Glomerular visceral epithelial cell (primary cell): ENCODE data around the gene ASCL4.
"Not testable (repeated sequence)": the region's sequence is repeated elsewhere in the genome, so short reads cannot be mapped to it uniquely, and the experiment has no call there.

Source experiments
- DNase-seq: peaks from one replicate; pipeline ENCODE4 v3.0.0-alpha.2; 2016; ENCODE audit errors: extremely low spot score

The ASCL4 gene, protein sequence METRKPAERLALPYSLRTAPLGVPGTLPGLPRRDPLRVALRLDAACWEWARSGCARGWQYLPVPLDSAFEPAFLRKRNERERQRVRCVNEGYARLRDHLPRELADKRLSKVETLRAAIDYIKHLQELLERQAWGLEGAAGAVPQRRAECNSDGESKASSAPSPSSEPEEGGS

DNA sequence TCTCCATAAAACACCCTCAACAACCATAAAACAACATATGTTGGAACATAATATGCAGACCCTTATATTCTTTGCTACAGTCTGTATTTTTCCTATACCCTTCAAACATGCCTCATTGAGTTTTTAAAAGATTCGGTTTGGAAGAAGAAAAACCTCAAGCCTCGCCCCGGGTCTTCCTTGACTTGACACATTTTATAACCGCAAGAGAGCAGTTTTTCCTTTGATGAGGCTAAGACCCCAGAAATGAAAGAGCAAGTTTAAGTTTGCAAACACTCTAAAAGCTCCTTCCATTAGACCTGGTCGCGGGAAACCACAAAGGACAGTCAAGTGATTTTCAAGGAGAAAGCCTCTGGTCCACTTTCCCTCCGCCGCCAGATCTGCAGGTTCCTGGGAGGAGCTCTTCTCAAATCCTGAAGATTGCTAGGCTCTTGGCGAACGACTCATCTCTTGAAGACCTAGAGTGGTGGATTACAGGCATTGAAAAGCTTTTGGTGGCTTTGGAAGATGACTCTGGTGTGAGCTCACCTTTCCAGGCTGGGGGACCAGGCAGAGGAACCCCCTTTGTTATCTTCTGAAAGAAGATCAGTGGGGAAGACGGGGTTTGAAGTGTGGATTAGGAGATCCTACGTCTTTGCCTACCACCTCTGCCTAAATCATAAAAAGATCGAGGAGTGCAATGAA, at the start of gene ASCL4:
ASCL4 (plus strand) TSS at position 356 of the 681 bp plus-strand sequence. CDS start 515 bp downstream, outside the sequence.
- no peak for DNase-seq

DNA sequence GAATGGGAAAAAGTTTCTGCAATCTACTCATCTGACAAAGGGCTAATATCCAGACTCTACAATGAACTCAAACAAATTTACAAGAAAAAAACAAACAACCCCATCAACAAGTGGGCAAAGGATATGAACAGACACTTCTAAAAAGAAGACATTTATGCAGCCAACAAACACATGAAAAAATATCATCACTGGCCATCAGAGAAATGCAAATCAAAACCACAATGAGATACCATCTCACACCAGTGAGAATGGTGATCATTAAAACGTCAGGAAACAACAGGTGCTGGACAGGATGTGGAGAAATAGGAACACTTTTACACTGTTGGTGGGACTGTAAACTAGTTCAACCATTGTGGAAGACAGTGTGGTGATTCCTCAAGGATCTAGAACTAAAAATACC, 47.2 kb upstream of the ASCL4 start:
- not testable (repeated sequence) for DNase-seq

DNA sequence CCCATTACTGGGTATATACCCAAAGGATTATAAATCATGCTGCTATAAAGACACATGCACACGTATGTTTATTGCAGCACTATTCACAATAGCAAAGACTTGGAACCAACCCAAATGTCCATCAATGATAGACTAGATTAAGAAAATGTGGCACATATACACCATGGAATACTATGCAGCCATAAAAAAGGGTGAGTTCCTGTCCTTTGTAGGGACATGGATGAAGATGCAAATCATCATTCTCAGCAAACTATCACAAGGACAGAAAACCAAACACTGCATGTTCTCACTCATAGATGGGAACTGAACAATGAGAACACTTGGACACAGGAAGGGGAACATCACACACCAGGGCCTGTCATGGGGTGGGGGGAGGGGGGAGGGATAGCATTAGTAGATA, 46.8 kb upstream of the ASCL4 start:
- not testable (repeated sequence) for DNase-seq

DNA sequence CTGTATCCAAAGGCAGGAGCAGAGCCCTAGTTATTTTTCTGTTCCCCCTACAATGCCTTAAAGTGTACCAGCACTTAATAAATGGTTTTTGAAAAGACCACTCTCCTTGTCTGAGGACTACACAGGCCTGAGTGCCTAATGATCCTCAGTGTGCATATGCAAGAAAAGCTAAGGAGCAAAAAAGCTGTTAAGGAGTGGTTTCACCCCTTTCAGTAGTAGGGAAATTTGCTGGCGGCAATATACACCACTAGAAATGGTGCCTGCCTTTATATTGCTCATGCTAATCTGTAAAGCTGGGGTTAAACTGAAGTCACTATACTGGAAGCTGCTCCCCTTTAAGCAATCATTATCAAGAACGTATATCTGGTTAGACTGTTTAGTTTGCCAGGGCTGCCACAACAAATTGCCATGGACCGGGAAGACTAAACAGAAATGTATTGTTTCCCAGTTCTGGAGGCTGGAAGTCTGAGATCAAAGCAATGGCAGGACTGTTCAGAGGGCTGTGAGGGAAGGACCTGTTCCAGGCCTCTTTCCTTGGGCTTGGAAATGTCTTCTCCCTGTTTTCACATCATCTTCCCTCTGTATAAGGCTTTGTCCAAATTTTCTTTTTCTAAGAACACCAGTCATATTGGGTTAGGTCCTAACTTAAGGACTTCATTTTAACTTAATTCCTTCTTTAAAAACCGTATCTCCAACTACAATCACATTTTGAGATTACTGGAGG, 43.7 kb upstream of the ASCL4 start:
- no peak for DNase-seq

DNA sequence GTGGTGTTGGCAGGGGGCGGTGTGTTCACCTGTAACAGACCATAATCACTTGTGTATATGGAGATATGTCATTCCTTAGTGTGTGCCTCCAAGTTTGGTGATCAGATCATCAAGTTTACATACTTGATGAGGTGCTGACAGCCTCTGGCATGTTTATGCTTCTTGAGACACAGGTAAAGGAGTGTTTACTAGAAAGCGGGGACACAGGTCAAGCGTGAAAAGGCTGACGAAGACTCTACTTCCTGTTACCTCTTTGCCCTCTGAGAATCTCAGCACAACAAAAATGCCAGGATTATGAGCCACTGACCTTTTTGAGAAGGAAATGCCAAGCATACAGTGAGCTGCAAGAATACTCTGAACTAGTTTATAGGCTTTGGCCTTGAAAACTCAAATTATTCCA, 43.1 kb upstream of the ASCL4 start:
- DNase-seq = peak; percentile 14

DNA sequence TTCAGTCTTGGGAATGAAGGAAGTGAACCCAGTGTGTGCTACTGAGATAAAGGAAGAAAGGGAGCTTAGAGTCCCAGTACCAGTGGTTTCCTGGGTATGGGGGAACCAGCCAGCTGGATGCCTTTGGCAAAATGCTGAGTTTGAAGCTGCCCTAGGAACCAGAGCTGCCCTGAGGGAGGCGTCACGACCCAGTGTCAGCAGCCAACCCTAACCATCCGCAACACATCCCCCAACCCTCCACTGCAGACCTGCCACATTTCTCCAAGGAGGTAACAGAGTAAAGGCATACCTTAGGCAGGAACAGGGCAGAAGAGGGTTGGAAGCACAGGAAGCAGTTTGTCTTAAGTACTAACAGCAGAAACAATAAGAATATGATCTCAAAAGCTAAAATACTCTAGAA, 42.1 kb upstream of the ASCL4 start:
- no peak for DNase-seq

DNA sequence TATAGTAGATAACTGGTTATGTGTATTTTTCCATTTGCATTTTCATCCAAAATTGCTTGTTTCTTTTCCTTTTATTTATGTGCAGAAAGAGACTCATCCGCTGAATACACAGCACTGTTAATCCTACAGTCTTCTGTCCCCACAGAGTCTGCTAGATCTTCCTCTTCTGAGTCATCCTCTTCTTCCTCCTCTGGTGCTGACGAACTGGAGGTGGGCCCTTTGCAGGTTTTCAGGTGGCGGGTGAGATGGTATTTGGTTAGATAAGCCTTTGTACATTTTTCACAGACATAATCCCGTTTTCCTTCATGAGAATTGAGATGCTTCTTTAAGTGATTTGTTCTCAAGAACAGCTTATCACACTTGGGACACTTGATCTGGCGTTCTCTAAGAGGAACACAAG, 40.4 kb upstream of the ASCL4 start:
- DNase-seq = no peak

DNA sequence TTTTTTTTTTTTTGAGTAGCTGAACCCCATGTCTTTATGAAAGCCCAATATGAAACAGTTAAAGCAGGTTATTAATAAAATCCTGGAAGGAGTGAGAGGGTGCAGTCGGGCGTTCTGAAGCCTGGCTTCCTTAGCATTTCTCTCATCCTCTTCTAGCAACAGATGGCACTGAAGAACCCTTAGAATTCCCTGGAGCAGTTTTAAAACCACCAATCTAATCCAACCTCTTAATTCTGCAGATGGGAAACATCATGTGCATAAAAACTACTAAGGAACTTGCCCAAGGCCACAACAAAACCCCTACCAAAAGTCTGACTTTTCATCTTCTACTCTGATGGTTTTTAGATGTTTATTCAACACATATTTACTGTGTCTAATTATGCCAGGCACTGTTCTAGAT, 38.7 kb upstream of the ASCL4 start:
- DNase-seq = no peak

DNA sequence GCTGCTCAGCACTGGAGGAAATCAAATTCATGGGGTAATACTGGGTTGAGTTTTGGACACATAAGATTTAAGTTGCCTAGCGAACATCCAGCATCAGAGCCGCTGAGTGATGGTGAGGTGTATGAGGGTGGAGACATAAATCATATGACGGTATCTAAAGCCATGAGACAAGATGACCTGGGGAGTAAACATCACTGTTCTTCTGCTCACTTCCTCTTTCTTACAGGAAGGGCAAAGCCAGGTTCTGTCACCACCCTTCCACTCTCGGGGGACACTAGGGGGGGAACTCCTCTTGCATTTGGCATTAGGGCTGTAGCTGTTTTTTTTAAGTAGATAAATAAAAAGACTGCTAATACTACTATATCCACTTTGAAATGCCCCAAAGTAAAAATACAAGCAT, 37.6 kb upstream of the ASCL4 start:
- no peak for DNase-seq

DNA sequence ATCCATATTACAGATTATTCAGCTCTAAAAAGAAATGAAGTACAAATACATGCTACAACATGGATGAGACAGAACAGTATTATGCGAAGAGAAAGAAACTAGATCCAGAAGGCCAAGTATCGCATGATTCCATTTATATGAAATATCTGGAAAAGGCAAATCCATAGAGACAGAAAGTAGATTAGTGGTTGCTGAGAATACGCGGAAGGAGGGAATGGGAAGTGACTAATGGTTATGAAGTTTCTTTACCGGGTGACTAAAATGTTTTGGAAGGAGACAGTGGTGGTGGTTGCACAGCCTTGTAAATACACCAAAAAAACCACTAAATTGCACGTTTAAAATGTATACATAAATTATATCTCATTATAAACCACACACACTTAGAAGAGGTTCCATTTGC, 26.0 kb upstream of the ASCL4 start:
- peak; percentile 29 for DNase-seq

DNA sequence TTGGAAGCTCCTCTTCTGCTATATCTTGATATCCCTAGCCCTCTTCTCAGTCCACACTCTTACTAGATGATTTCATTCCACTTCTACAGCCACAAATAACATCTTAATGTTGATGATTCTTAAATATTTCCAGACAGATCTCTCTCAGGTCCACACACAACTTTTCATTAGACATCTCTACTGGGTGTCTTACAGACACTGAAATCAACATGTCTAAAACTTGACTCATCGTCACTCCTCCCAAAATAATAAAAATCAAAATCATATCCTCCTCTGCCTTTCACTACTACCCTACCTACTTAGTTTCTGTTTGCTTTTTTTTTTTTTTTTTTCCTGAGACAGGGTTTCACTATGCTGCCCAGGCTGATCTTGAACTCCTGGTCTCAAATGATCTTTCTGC, 25.4 kb upstream of the ASCL4 start:
- DNase-seq = no peak

DNA sequence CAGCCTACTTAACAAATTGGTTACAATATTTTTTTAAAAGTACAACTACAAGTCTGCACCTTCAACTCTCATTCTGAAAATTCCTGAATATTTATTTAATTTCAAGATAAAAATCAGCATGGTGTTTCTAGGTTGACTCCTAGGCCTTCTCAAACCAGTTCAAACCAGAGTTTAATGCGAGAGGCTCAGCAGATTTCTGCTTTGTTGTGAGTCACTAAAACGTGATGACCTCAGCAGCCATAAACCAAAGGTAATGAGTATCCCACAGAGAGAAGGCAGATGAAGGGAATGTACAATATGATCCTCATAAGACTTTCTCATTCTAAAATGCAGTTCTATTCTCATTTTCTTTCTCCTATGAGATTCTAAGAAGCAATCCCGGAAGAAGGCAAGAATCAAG, 15.1 kb upstream of the ASCL4 start:
- peak; percentile 77 for DNase-seq

DNA sequence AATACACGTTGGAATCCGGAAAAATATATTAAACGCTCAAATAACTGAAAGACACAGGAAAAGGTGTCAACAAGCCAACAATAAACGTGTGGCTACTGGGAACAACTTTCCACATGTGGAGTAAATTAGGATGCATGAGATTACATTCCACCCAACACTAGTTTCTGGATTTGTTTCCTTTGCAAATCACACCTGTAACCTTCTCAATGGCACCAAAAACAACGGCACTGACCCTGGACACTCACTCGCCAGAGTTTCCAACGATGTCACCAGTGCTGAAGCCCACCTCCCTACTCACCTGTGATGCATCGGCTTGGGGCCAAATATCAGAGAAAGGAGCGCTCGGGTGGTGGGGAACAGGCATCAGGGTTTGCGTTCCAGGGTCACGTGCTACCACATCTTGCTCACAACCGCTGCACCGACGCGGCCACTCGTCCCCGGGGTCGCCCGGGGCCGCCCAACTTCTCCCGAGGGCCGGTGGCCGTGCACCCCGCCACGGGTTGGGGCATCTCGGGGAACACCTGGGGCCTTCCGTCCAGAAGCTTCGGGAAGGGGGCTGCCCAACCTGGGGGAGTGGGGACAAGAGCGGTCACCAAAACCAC, 14.2 kb upstream of the ASCL4 start:
- no peak for DNase-seq

DNA sequence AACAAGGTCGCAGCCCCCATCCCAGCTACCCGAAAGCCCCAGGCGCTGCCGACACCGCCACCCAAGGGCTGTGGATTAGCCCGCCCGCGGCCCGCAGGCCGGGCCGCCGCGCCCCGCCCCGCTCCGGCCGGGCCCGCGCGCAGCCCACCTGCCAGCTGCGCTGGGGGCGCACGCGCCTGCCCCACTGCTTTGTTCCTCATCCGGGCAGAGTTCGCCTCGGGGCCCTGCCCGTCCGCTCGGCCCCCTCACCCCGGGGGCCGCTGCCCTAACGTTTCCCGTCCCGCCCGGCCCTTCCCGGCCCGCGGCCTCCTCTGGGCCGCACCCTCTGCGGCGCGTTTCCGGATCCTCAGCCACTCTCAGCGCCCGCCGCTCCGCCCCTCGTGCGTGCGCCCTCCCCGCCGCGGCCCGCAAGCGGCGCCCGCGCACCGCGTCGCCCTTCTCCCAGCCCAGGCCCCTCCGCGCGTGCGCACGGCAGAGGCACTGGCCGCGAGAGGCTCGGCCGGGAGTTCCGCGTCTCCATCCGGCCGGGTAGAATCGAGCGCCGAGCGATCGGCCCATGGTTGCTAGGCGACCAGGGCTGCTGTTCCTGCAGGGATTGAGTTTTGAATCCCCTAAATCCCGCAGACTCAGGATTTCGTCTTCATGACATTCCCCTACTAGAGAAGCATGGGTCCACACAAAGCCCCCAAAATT, 13.5 kb upstream of the ASCL4 start, which contains the start of gene PRDM4:
PRDM4 (minus strand) TSS at position 329 of the 693 bp plus-strand sequence. CDS start 622 bp downstream, outside the sequence.
- DNase-seq = peak; percentile 95

DNA sequence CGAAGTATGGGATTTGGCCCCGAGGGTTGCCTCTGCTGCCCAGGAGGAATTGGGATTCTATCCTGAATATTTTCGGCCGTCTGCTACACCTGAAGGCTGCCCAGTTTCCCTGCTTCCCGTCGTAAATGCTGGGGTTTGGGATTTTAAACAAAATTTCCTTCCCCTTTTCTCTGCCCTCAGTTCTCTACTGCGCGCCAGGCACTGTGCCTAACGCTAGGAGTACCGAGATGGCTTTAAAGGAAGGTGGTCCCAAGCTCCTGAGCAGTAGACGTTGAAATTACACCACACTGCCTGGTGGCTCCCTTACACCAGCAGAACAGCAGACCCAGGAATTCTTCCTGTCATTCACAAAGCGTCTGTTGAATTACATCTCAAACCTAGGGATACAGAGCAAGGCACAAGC, 13.0 kb upstream of the ASCL4 start:
- DNase-seq = no peak

DNA sequence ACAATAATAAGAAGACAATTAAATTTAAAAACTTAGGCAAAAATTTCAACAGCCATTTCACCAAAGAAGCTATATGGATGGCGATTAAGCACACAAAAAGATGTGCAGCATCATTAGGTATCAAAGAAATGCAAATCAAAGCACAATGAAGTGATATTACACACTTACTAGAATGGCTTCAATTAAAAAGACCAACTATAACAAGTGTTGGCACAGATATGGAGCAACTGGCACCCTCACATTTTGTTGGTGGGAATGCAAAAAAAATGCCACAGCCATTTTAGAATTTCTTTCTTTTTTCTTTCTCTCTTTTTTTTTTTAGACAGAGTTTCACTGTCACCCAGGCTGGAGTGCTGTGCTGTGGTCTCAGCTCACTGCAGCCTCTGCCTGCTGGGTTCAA, 11.6 kb upstream of the ASCL4 start:
- no peak for DNase-seq

DNA sequence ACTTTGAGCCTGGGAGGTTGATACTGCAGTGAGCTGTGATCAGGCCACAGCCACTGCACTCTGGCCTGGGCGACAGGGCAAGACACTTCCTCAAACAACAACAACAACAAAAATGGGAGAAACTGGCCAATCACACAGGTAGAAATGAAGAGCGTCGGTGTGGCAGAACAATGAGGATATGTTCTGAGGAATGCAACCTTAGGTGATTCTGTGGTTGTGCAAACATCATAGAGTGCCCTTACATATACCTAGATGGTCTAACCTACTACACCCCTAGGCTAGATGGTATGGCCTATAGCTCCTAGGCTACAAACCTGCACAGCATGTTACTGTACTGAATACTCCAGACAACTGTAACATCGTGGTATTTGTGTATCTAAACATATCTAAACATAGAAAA, 9.9 kb upstream of the ASCL4 start:
- DNase-seq = no peak

DNA sequence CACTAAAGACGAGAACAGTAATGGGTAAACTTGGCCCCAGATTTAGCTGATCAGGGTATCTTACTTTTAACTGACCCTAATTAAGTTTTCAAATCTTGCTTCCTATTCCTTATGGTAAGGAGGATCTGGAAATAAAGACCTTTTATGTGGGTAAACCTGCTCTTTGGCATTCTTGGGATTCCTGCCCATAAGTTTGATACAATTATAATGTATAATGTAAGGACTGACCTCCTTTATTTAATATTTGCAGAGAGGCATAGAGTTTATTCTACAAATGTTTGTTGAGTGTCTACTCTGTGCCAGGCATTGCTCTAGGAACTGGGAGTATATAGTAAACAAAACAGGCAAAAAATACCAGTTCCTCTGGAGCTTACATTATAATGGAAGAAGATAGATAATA, 9.2 kb upstream of the ASCL4 start:
- DNase-seq = no peak

DNA sequence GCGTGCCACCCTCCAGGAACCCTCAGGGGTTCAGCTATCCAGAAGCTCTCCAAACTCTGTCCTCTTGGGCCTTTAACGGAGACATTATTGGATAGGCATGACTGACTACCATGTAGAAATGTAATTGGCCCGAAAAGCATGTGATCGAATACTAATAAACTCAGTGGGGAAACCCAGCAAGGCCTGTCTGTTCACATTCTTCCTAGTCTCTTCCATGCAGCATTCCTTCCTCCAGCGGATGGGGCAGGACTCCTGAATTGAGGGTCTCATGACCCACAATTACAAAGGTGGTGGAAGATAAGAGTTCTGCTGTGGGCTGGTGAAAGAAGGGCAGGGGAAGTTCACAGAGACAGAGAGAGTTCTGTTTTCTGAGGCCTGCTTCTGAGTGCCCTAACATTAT, 7.0 kb upstream of the ASCL4 start:
- DNase-seq = no peak

DNA sequence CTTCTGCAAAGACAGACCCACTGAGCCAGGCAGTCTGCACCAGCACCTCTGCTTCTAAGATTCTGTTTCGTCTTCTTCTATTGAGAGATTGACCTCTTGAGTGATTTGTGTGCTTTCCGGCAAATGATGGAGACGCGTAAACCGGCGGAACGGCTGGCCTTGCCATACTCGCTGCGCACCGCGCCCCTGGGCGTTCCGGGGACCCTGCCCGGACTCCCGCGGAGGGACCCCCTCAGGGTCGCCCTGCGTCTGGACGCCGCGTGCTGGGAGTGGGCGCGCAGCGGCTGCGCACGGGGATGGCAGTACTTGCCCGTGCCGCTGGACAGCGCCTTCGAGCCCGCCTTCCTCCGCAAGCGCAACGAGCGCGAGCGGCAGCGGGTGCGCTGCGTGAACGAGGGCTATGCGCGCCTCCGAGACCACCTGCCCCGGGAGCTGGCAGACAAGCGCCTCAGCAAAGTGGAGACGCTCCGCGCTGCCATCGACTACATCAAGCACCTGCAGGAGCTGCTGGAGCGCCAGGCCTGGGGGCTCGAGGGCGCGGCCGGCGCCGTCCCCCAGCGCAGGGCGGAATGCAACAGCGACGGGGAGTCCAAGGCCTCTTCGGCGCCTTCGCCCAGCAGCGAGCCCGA, 703 bp downstream of the ASCL4 start:
- DNase-seq = no peak

DNA sequence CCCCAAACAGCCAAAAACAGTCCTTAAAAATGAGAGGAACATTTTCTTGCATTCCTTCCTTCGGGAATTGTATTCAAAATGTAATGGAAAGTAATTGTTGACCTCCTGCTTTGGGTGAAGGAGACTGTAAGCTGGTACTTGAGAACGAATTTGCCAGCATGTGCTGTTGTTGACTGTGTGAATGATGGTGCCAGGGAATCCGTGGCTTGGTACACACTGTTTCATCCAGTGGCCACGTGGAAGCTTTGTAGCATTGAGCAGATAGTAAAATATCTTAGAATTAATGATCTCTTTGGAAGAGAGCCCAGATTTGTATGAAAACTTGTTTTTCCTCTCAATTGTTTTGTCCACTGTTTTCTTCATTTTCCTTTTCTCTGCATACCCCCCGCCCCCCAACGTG, 1.7 kb downstream of the ASCL4 start:
- DNase-seq = no peak
